DND-41 (cell line): ENCODE data around the gene CASQ2.

Experiments used
- EZH2 ChIP-seq: IDR thresholded peaks from 3 replicates; pipeline ENCODE4 v1.6.1; 2012; ENCODE audit warnings: borderline replicate concordance, low read depth, mild to moderate bottlenecking, moderate library complexity, low read length, inconsistent platforms; ENCODE audit not compliant: severe bottlenecking
- TF ChIP-seq, protein P1 (sequence below): IDR thresholded peaks from 2 replicates; pipeline ENCODE4 v1.5.1; 2012; ENCODE audit warnings: borderline replicate concordance, low read length, moderate library complexity, mild to moderate bottlenecking; ENCODE audit not compliant: poor library complexity, severe bottlenecking; ENCODE audit errors: extremely low read depth

DNA sequence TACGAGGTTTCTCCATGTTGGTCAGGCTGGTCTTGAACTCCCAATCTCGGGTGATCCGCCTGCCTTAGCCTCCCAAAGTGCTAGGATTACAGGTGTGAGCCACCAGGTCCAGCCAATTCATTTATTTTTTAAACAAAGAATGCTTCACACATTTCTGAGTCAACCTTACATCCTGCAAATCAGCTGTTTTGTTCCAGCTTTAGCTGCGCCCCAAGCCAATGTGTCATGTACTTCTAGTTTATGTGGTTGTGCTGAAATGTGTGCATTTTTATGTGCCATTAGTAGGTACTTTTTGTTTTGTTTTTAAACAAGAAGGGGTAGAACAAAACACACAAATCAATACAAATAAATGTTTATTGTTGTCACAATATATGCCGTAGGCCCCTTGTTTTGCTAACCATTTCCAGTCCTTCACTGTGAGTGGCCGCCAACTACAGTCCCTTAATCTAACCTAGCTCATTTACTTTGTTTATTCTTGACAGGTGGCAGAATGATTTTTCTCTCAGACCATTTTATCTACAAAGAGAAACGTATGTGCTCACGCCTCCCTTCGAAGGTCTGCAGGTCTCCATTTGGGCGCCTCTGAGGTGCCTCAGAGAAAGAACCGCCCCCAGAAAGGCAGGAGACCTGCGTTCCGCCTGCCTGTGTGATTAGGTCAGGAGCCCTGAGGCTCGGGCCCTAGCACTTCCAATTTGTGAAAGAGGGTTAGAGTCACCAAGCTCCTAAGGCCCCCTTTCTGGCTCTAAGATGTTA lies 2.8 kb upstream of the CASQ2 start:
- TF ChIP-seq, protein P1, sequence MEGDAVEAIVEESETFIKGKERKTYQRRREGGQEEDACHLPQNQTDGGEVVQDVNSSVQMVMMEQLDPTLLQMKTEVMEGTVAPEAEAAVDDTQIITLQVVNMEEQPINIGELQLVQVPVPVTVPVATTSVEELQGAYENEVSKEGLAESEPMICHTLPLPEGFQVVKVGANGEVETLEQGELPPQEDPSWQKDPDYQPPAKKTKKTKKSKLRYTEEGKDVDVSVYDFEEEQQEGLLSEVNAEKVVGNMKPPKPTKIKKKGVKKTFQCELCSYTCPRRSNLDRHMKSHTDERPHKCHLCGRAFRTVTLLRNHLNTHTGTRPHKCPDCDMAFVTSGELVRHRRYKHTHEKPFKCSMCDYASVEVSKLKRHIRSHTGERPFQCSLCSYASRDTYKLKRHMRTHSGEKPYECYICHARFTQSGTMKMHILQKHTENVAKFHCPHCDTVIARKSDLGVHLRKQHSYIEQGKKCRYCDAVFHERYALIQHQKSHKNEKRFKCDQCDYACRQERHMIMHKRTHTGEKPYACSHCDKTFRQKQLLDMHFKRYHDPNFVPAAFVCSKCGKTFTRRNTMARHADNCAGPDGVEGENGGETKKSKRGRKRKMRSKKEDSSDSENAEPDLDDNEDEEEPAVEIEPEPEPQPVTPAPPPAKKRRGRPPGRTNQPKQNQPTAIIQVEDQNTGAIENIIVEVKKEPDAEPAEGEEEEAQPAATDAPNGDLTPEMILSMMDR, result no peak
- no peak for TF ChIP-seq EZH2
